NB4 (cell line): ENCODE data around the gene DNAAF3.
A peak's percentile ranks its signal among the peaks of the same experiment; 100 is the strongest.
"Not testable (repeated sequence)": the region's sequence is repeated elsewhere in the genome, so short reads cannot be mapped to it uniquely, and the experiment has no call there.

Source experiments
- DNase-seq: peaks from one replicate; pipeline ENCODE4 v3.0.0; 2010; ENCODE audit warnings: low read depth
- H3K4me3 ChIP-seq: one replicate; pipeline ENCODE4 v1.5.1; 2011; ENCODE audit warnings: mild to moderate bottlenecking, low read depth, low read length, moderate library complexity
- MYC ChIP-seq: IDR thresholded peaks from 2 replicates; pipeline ENCODE4 v1.6.1; 2011; ENCODE audit warnings: low read depth, low read length
- POLR2A ChIP-seq: IDR thresholded peaks from 2 replicates; pipeline ENCODE4 v1.6.1; 2011; ENCODE audit warnings: mild to moderate bottlenecking; ENCODE audit not compliant: insufficient read length; ENCODE audit errors: extremely low read depth
- TF ChIP-seq, protein P1 (sequence below): IDR thresholded peaks from one replicate; pipeline ENCODE4 v1.5.1; 2012; ENCODE audit warnings: low read depth, low read length
- TF ChIP-seq, protein P2 (sequence below): IDR thresholded peaks from 2 replicates; pipeline ENCODE4 v1.6.1; 2011; ENCODE audit warnings: low read depth, low read length

Gene DNAAF3

DNA sequence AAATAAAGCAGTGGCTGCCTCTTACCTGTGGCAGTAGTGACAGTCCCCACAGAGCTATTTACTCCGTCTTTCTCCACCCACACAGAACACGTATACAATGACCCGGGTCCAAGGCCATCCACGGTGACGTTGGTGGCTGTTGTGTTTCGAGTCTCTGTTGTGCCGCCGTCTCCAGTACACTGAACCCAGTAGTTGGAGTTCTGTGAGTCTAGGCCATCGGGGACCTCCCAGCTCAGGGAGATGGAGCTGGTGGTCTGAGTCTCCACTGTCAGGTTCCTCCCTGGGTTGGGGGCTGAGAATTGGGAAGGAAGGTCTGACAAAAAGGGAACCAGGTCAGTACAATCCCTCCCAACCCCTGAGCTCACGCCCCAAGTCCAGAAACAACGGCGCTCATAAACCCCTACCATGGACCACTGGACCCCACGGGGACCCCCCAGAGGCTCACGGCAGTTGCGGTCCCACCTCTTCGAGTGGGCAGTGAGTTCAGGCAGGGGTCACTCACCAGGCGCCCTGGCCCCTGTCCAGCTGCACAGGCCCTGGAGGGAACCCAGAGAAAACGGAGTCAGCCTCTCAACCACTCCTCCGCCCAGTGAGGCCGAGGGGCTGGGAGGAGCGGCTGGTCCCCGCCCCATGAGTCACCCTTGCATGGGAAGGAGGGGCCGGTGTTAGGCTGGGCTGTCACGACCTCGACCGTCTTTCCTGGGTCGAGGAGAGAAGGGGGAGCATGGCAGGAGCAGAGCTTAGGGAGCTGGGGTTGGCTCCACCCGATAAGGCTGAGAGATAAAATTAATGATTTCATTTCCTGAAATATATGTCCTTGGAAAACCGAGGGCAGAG is 40.5 kb upstream of the DNAAF3 start:
- no peak overlapping the region for H3K4me3 ChIP-seq
- peak; percentile 82 for DNase-seq
- TF ChIP-seq, protein P1, sequence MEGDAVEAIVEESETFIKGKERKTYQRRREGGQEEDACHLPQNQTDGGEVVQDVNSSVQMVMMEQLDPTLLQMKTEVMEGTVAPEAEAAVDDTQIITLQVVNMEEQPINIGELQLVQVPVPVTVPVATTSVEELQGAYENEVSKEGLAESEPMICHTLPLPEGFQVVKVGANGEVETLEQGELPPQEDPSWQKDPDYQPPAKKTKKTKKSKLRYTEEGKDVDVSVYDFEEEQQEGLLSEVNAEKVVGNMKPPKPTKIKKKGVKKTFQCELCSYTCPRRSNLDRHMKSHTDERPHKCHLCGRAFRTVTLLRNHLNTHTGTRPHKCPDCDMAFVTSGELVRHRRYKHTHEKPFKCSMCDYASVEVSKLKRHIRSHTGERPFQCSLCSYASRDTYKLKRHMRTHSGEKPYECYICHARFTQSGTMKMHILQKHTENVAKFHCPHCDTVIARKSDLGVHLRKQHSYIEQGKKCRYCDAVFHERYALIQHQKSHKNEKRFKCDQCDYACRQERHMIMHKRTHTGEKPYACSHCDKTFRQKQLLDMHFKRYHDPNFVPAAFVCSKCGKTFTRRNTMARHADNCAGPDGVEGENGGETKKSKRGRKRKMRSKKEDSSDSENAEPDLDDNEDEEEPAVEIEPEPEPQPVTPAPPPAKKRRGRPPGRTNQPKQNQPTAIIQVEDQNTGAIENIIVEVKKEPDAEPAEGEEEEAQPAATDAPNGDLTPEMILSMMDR, result no peak
- TF ChIP-seq POLR2A, result no peak
- TF ChIP-seq, protein P2, sequence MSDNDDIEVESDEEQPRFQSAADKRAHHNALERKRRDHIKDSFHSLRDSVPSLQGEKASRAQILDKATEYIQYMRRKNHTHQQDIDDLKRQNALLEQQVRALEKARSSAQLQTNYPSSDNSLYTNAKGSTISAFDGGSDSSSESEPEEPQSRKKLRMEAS, result no peak

DNA sequence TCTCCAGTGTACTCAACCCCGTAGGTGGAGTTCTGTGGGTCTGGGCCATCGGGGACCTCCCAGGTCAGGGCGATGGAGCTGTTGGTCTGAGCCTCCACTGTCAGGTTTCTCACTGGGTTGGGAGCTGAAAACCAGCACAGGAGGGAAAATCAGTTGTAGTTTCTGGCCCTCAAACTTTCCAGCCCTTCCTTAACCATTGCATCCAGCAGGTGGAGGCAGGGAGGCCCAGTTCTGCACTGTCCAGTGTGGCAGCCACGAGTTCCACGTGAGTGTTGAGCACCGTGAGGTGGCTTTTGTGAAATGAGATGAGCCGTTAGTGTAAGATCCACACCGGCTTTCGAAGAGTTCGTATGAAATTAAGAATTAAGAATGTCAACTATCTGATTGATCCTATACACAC is 35.8 kb upstream of the DNAAF3 start:
- H3K4me3 ChIP-seq, DNase-seq: not testable (repeated sequence)

DNA sequence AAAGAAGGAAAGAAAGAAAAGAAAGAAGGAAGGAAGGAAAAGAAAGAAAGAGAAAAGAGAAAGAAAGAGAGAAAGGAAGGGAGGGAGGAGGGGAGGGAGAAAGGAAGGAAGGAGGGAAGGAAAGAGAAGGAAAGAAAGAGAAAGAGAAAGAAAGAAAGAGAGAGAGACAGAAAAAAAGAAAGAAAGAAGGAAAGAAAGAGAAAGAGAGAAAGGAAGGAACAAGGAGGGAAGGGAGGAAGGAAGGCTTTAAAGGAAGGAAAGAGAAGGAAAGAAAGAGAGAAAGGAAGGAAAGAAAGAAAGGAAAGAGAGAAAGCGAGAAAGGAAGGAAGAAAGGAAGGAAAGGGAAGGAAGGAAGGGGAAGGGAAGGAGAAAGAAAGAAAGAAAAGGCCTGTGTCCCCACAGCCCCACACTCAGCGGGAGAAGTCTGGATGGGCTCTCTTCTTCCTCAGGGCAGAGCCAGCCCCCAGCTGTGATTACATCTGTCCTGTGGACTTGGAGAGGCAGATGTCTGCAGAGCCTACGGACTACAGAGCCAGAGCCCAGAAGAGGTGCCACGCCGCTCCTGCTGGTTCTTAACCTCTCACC is 33.3 kb upstream of the DNAAF3 start:
- no peak overlapping the region for H3K4me3 ChIP-seq
- TF ChIP-seq POLR2A (no peak), MYC (no peak)
- TF ChIP-seq, protein P2, result no peak
- TF ChIP-seq, protein P1, result no peak
- no peak for DNase-seq

DNA sequence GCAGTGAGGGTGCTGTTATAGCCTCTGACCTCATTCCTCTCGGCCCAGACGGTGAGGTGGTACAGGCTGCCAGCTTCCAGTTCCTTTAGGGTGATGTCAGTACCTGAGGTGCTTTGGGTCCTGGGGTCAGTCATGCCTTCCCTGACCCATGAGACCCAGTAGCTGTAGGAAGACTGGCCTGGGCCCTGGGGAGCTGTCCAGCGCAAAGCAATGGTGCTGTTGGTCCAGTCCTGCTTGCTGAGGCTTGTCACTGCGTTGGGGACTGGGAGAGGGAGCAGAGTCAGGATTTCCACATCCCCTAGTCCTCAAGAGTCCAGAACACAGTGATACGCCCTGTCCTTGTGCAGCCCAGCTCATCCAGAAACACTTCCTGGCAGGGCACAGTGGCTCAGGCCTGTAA is 32.2 kb upstream of the DNAAF3 start:
- DNase-seq, result no peak
- no peak overlapping the region for H3K4me3 ChIP-seq
- TF ChIP-seq MYC, result no peak
- TF ChIP-seq, protein P2, result no peak
- TF ChIP-seq, protein P1, result no peak
- no peak for TF ChIP-seq POLR2A

DNA sequence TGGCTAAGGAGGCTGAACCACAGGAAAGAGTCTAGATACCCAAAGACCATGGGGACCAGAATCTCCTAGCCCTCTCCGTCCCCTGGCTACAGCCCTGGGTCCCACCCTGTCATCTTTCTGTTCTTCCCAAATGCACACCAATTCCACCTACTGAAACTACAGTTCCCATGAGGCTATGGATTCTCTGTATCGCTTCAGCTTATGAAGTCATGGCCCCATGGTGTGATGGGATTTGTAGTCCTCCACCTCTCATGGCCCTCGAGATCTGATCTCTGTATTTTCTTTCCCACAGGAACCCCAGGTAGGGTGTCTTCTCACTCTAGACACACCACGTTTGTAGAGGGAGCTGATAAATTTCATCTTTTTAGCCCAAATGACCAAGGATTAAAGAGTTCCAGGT is 31.1 kb upstream of the DNAAF3 start:
- TF ChIP-seq, protein P2, result no peak
- TF ChIP-seq POLR2A (no peak), MYC (no peak)
- TF ChIP-seq, protein P1, result no peak
- no peak overlapping the region for H3K4me3 ChIP-seq
- peak; percentile 37 for DNase-seq

DNA sequence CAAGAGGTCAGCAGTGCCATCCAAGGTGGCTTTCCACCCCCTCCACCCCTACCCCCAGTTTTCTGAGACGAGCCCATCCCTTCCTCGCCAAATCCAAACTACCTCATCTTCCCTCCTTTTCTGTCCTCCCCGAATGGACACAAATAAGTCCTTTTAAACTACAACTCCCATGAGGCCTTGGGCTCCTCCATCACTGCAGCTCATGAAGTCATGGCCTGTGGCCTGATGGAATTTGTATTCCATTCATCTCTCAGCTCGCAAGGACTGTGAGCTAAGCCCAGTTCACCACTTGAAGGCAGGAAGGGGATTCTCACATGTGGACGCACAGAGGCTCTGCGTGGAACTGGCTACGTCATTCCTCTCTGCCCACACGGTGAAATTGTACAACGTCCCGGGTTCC is 30.4 kb upstream of the DNAAF3 start:
- peak; percentile 38 for DNase-seq
- TF ChIP-seq, protein P2, result no peak
- TF ChIP-seq, protein P1, result no peak
- TF ChIP-seq POLR2A (no peak), MYC (no peak)
- no peak overlapping the region for H3K4me3 ChIP-seq
